NCI-H748 (cell line): Measurements from ENCODE around the gene ERMN.
"Not testable (repeated sequence)": the region's sequence is repeated elsewhere in the genome, so short reads cannot be mapped to it uniquely, and the experiment has no call there.

Experiments used
- DNase-seq: peaks from one replicate; lab custom pipeline; 2025; ENCODE audit not compliant: unreplicated experiment; lab: John Stamatoyannopoulos, UW

Gene ERMN

DNA sequence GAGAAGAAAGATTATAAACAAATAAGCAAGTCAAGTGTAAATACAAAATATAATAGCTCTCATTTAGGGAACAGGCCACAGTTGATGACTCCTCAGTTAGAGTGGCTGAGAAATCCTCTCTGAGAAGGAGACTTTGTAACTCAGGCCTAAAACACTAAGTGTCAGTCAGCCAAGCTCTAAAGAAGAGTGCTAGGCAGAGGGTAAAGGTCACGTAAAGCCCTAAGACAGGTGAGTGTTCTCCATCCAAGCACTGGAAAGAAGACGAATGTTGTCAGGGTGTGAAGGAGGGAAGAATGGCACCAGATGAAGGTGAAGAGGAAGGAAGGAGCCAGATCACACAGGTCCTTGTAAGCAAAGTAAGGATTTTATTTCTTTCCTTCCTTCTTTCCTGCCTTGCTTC is 24.3 kb downstream of the ERMN start:
- DNase-seq: no peak

DNA sequence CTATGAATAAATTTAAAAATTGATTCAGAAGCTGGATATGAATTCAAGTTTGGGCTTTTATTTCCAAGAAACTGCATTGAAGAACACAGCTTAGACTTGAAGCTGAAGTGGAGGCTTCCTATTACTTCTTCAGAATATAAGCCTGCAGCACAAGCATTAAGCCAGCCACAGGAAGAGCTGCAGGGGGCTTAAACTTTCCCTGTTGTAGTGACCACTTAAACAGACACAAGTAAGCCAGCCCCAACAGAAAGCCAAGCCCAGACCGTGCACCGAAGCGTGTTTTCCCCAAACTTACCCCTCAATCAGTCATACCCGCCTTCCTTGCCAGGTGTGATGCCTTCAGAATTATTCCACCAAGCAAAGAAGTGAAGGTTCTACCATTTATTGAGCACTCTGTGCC is 28.7 kb downstream of the ERMN start:
- DNase-seq: no peak

DNA sequence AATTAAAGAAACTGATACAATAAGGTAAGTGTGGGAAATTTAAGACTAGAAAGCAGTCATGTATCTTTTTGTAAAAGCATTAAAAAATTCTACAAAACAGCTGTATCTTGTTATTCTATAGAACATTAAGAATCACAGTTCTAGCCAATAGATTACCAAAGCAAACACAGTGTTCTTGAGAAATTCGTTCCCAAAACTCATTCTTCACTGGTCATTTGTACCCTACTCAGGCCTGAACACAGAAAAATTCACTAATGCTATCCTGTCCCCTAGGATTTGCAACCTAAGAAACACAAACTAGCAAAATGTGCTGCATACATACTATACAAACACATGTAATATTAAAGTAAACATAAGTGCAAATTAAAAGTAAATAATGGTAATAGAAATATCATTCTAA is 29.1 kb downstream of the ERMN start:
- no peak for DNase-seq

DNA sequence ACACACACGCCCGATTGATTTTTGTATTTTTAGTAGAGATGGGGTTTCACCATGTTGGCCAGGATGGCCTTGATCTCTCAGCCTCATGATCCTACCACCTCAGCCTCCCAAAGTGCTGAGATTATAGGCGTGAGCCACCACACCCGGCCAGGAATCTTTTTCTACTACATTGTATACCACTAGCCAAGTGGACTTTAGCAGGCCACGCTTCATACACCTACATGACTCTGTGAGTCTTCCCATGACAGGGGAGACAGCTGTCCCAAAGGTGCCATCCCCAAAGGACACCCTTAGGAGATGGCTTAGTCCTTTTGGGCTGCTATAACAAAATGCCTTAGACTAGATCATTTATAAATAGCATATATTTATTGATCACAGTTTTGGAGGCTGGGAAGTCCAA is 32.8 kb downstream of the ERMN start:
- no peak for DNase-seq

DNA sequence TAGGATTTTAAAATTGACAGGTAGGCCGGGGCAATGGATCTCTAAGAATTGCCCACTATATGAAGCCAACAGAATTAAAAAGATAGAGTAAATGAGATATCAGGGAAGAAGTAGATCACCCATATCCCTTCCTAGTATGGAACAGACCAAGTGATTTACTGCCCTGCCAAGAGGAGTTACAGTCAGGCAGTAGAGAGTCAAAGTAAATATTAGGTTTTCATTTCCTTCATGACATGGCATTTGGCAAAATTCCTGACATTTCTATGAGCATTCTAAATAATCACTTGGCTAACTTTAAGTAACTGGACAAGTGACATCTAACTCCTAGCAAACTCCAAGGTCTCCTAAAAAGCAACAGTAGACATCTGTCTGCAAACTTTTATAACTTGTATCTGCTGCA is 34.6 kb downstream of the ERMN start:
- DNase-seq: no peak

DNA sequence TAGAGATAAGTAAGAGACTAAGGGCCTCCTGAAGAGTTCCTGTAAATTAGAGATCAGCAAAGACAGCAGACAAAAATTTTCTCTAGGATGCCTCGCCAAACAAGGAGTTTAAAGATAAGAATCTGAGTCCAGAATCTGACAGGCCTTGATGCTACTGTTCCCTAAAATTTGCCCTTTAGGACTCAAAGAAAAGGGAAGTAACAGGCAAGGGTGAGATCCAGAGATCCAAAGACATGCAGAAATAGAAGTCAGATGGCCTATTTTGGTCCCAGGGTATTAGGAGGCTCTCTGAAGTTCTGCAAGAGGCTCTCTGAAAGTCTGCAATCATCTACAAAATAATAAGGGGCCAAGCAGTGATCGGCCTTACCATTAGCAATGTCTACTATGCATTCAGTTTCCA is 35.1 kb downstream of the ERMN start:
- DNase-seq: no peak

DNA sequence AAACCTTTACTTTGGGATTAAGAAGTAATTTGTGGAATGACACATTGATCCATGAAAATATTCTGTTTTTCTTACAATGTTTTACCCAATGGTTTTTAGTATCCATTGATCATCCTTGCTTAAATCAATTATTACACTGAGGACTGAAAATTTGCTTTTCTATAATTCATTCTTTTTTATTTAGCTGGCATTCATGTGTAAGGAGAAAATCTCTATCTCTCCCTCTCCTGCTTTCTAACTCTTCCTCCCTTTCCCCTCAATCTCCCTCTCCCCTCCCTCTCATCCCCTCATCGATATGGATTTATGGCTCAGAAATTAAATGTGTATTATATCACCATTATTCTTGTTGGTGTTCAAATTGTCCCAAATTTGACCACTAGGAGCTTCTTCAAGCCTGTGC is 38.5 kb downstream of the ERMN start:
- DNase-seq: no peak

DNA sequence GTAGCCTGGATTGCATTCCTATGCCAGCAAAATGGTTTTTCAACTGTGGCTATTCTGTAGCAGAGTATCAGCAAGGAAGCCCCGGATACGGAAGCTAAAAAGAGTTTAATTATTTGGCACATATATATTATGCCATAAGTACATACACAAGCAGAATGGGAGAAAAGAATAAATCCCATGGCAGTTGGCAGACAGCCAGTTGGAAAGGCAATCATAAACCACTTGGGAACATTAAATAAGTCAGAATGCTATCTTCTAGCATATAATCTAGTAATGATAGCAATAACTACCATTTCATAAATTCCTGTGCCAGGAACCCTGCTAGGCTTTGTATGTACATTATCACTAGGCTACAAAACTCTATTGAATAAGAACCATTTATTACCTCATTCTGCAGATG is 42.2 kb downstream of the ERMN start:
- no peak for DNase-seq

DNA sequence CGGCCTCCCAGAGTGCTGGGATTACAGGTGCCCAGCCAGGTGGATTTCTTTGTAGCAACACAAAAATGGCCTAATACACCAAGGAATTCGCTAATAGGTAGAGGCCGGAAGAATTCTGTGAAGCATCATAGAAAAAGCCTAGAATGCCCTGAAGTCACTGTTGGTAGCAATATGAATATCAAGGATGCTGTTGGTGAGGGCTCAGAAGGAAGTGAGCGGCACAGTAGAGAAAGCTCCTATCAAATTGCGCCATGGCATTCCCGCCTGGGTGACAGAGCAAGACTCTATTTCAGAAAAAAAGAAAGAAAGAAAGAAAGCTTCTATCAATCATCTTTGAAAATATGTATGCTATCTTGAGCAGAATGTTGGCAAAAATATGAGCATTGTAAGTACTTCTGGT is 44.3 kb downstream of the ERMN start:
- DNase-seq: no peak

DNA sequence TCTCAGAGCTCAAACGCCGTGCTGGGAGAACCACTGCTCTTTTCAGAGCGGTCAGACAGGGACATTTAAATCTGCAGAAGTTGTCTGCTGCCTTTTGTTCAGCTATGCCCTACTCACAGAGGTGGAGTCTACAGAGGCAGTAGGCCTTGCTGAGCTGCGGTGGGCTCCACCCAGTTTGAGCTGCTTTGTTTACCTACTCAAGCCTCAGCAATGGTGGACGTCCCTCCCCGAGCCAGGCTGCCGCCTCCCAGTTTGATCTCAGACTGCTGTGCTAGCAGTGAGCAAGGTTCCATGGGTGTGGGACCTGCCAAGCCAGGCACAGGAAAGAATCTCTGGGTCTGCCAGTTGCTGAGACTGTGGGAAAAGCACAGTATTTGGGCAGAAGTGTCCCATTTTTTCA is 46.3 kb downstream of the ERMN start:
- not testable (repeated sequence) for DNase-seq

DNA sequence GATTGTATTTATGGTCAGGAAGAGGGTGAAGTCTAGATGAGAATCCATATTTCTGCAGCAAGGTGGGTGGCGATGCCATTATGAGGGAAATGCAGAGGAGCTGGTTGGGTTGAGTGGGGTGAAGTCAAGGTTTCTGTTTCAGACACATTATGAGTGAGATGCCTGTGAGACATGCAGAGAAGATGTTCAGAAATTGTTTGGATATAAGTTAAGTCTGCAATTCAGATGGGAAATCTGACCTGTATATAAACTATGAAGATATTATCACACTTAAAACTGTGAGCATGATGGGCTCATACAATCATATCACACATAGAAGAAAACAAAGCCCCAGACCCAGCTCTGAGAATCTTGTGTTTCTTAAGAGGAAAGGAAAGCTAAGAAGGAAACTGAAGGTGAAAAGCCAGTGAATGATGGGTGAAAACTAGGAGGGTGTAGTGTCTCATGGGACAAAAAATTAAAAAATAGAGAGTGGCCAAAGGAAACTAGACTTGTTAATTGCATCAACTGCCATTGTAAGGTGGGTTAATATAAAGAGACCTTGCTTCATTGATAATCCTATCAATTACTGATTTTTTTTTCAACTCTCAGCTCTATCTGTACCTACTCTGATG is 53.9 kb downstream of the ERMN start:
- DNase-seq: no peak

DNA sequence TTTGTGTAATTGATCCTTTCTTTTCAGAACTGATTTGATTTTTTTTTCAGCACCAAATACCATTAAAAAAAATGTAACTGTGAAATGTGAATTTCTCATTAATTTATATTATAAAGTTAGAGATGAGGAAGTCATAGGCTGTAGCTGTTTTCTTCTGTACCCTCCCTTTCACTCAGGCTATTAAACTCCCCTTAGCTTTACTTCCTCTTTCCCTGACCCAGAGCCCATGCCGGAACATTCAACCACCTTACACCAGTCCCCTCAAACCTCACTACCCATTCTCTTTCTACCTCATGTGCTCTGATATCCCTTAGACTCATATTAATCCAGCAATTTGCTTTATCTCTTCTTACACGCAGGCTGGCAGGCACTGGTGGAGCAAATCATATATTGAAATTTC is 55.7 kb downstream of the ERMN start:
- no peak for DNase-seq

DNA sequence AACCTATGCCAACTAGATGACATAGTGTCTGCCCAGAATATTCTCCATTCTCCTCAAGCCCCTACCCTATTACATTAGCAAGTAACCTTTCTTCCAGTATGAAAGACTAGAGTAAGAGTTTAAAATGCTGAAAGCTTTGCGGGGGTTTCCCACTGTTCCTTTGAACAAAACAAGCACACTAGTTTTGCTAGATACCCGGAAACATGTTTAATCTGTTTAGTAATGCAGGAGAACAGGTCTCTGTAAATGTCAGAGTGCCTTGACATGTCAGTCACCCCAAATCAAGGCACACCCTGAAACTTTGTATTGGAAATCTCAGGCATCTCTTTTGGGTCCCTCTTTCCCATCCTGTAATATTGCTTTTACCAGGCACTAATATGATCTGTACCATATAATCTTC is 56.6 kb downstream of the ERMN start:
- DNase-seq: no peak
